NCI-H2107 (cell line): ENCODE measurements around the gene PTPRE.

ENCODE experiments used
- DNase-seq: peaks from one replicate; lab custom pipeline; 2025; lab: John Stamatoyannopoulos, UW

Gene PTPRE

DNA sequence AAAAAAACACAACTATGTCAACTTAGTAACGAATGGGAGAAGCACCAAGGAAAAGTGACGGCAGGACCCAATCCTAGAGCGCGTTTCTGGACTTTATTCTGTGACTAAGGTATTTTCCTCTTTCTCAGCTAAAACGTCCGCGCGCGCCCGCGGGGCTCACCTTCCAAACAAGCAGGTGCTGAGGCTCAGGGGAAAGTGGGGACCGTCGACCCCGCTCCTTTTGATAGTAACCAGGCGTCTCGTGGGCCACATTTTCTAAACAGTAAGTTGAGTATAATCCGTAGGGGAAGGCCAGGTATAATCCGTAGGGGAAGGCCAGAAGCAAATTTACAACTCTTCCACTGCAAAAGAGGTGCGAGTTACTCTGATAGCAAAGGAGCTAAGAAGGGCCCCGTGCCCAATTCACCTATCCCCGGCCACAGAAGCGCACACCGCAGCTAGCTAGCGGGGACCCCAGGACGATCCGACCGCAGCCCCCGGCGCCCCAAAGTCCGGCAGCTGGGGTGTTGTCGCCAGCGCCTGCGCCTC lies 218.6 kb downstream of the PTPRE start:
- DNase-seq: no peak

DNA sequence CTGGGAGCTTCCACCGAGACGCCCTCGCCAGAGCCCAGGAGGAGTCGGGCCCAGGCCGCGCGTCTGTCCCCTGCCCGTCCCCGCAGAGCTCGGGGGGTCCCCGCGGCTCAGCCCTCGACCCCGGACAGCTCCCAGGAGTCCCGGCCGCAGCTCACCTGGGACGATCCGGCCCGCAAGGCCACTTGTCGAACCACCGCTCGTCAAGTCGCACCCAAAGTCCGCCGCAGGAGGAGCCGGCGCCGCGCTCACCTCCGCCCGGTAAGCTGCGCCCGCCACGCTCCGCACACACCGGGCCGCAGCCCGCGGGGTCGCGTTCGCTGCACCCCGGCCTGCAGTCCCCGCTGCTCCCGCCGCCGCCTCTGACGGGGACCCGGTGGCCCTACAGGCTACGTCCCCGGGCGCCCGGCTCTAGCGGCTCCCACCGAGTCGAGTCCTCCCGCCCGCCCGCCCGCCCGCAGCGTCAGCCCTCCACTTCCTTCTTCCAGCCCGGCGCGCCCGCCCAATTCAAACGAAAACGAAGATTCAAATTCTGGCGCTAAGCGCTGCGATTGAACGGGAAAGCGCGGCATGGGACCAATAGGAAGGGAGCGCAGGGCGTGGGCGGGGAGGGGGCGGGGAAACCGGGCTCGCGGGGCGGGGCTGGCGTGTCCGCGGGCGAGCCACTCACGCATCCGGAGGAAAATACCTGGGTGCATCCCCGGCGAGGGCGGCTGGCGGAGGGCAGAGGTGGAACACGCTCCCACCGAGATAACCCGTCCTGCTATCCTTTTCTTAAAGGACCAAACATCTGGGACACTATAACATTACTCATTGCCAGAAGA lies 219.3 kb downstream of the PTPRE start, which contains the start of gene MKI67:
Gene MKI67, minus strand, starts transcription at position 480 of the 821 bp plus-strand sequence. CDS start 756 bp downstream, outside the sequence.
- DNase-seq: peak; percentile 71

DNA sequence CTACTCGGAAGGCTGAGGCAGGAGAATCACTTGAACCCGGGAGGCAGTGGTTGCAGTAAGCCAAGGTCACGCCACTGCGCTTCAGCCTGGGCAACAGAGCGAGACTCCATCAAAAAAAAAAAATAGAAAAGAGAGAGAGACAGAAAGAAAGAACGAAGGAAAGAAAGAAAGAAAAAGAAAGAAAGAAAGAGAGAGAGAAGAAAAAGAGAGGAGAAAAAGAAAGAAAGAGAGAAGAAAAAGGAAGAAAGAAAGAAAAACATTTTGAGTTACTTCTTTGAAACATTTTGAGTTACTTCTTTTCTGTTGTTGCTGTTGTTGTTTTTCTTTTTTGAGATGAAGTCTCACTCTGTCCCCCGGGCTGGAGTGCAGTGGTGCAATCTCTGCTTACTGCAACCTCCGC lies 221.7 kb downstream of the PTPRE start:
- DNase-seq: no peak

GRCh38 chr10:128130051-128130450 lies 223.1 kb downstream of the PTPRE start:
- no peak for DNase-seq
